NB4 (cell line): ENCODE measurements around the gene CSAD.

Source experiments
- DNase-seq: peaks from one replicate; pipeline ENCODE4 v3.0.0; 2010; ENCODE audit warnings: low read depth
- H3K4me3 ChIP-seq: one replicate; pipeline ENCODE4 v1.5.1; 2011; ENCODE audit warnings: mild to moderate bottlenecking, low read depth, low read length, moderate library complexity
- CTCF ChIP-seq: IDR thresholded peaks from one replicate; pipeline ENCODE4 v1.5.1; 2012; ENCODE audit warnings: low read depth, low read length
- MAX ChIP-seq: IDR thresholded peaks from 2 replicates; pipeline ENCODE4 v1.6.1; 2011; ENCODE audit warnings: low read depth, low read length
- MYC ChIP-seq: IDR thresholded peaks from 2 replicates; pipeline ENCODE4 v1.6.1; 2011; ENCODE audit warnings: low read depth, low read length
- POLR2A ChIP-seq: IDR thresholded peaks from 2 replicates; pipeline ENCODE4 v1.6.1; 2011; ENCODE audit warnings: mild to moderate bottlenecking; ENCODE audit not compliant: insufficient read length; ENCODE audit errors: extremely low read depth

The CSAD gene

GRCh38 chr12:53214687-53215455 lies 34.1 kb upstream of the CSAD start:
- DNase-seq, result no peak
- TF ChIP-seq POLR2A (no peak), MYC (no peak), MAX (no peak), CTCF (no peak)
- H3K4me3 ChIP-seq, result no peak overlapping the region

- no peak for TF ChIP-seq POLR2A
Observed at GRCh38 chr12:53214221-53214620, 33.5 kb upstream of the CSAD start.

GRCh38 chr12:53213348-53213747 lies 32.6 kb upstream of the CSAD start:
- peak; percentile 89 for DNase-seq
- H3K4me3 ChIP-seq, result no peak overlapping the region
- TF ChIP-seq POLR2A, result no peak
- 0 out of 2 replicates have a peak, but pooled peaks have one; percentile 31 for TF ChIP-seq MAX
- TF ChIP-seq MYC, result peak; percentile 62
- TF ChIP-seq CTCF, result peak; percentile 88

More at GRCh38 chr12:53214221-53214620, 33.5 kb upstream of the CSAD start:
- DNase-seq, result no peak
- H3K4me3 ChIP-seq, result no peak overlapping the region

GRCh38 chr12:53212931-53213330 lies 32.2 kb upstream of the CSAD start:
- DNase-seq, result no peak
- TF ChIP-seq POLR2A (no peak), MAX (no peak), MYC (no peak), CTCF (no peak)
- no peak overlapping the region for H3K4me3 ChIP-seq

- peak; percentile 64 for DNase-seq
- TF ChIP-seq CTCF (peak; percentile 80), MAX (peak; percentile 52; the same call in 1 of the 2 replicates), POLR2A (no peak), MYC (0 out of 2 replicates have a peak, but pooled peaks have one; percentile 16)
- H3K4me3 ChIP-seq, result no peak overlapping the region
Observed at GRCh38 chr12:53211476-53212381, 31.0 kb upstream of the CSAD start.

- H3K4me3 ChIP-seq, result no peak overlapping the region
- DNase-seq, result no peak
- no peak for TF ChIP-seq MAX
- no peak for TF ChIP-seq POLR2A
- no peak for TF ChIP-seq MYC
- no peak for TF ChIP-seq CTCF
Observed at GRCh38 chr12:53210843-53211242, 30.1 kb upstream of the CSAD start.
